Neural progenitor cell (in vitro differentiated cells): Measurements from ENCODE around the gene CCDC63. TPM values are rescaled to one million over a fixed set of nuclear protein-coding genes. Genes with fewer than 3 reads are reported as not detected.
A peak's percentile ranks its signal among the peaks of the same experiment; 100 is the strongest.

Experiments
- DNase-seq: peaks from one replicate; pipeline ENCODE4 v3.0.0-alpha.2; 2016; ENCODE audit warnings: low spot score
- H2AFZ ChIP-seq: fragments of 200-600 bp; sonication (generic); replicated peaks from 2 replicates; pipeline ENCODE4 v1.6.1; 2016; ENCODE audit warnings: antibody characterized with exemption
- H3F3A ChIP-seq: fragments of 200-600 bp; sonication (generic); 2 replicates; pipeline ENCODE4 v1.6.1; 2016; ENCODE audit warnings: antibody characterized with exemption, low read depth
- H3K27ac ChIP-seq: fragments of 200-600 bp; sonication (generic); 2 replicates; pipeline ENCODE4 v1.5.1; 2016; ENCODE audit warnings: mild to moderate bottlenecking
- H3K27me3 ChIP-seq: fragments of 200-600 bp; sonication (generic); 2 replicates; pipeline ENCODE4 v1.6.1; 2016; ENCODE audit warnings: mild to moderate bottlenecking, moderate library complexity
- H3K36me3 ChIP-seq: fragments of 200-600 bp; sonication (generic); 2 replicates; pipeline ENCODE4 v1.5.1; 2016
- H3K4me1 ChIP-seq: fragments of 200-600 bp; sonication (generic); 2 replicates; pipeline ENCODE4 v1.6.1; 2016; ENCODE audit warnings: mixed run types
- H3K4me2 ChIP-seq: fragments of 200-600 bp; sonication (generic); 2 replicates; pipeline ENCODE4 v1.6.1; 2016
- H3K4me3 ChIP-seq: fragments of 200-600 bp; sonication (generic); 2 replicates; pipeline ENCODE4 v1.5.1; 2016
- H3K79me2 ChIP-seq: fragments of 200-600 bp; sonication (generic); 2 replicates; pipeline ENCODE4 v1.6.1; 2016; ENCODE audit warnings: low read depth
- H3K9ac ChIP-seq: fragments of 200-600 bp; sonication (generic); 2 replicates; pipeline ENCODE4 v1.6.1; 2016
- H3K9me3 ChIP-seq: fragments of 200-600 bp; sonication (generic); 2 replicates; pipeline ENCODE4 v1.5.1; 2016; ENCODE audit warnings: low read depth
- H4K20me1 ChIP-seq: fragments of 200-600 bp; sonication (generic); 2 replicates; pipeline ENCODE4 v1.6.1; 2016; ENCODE audit warnings: low read depth
- H3K27ac Mint-ChIP-seq: 3 replicates; pipeline ENCODE4 v1.8.0; 2021; ENCODE audit warnings: mixed read lengths
- H3K27me3 Mint-ChIP-seq: 2 replicates; pipeline ENCODE4 v1.8.0; 2022; ENCODE audit warnings: low read depth, mild to moderate bottlenecking, inconsistent platforms, moderate library complexity, mixed read lengths; ENCODE audit not compliant: insufficient read depth
- H3K36me3 Mint-ChIP-seq: 3 replicates; pipeline ENCODE4 v1.8.0; 2021; ENCODE audit warnings: mixed read lengths
- H3K4me1 Mint-ChIP-seq: 3 replicates; pipeline ENCODE4 v1.8.0; 2021; ENCODE audit warnings: mixed read lengths
- H3K4me3 Mint-ChIP-seq: 3 replicates; pipeline ENCODE4 v1.8.0; 2021; ENCODE audit warnings: mild to moderate bottlenecking, moderate library complexity, mixed read lengths
- H3K9me3 Mint-ChIP-seq: 3 replicates; pipeline ENCODE4 v1.8.0; 2020; ENCODE audit warnings: mixed read lengths
- CTCF ChIP-seq: fragments of 200-600 bp; sonication (generic); IDR thresholded peaks from 2 replicates; pipeline ENCODE4 v1.5.1; 2017; ENCODE audit warnings: antibody characterized with exemption, mild to moderate bottlenecking
- EZH2 ChIP-seq: fragments of 200-600 bp; sonication (generic); IDR thresholded peaks from 2 replicates; pipeline ENCODE4 v1.6.1; 2017; ENCODE audit warnings: antibody characterized with exemption, mild to moderate bottlenecking, moderate library complexity
- EZH2phosphoT487 ChIP-seq: fragments of 200-600 bp; sonication (generic); IDR thresholded peaks from 2 replicates; pipeline ENCODE4 v1.6.1; 2017; ENCODE audit warnings: antibody characterized with exemption
- total RNA-seq: library from RNA; depleted of rRNA; stranded (reverse); fragments of >200 nt; gene quantifications from 2 replicates; pipeline ENCODE4 v1.2.3, GENCODE V29; 2015; ENCODE audit warnings: low replicate concordance

The CCDC63 gene
- total RNA-seq, 1 donor from 2014 or later, result 0.24 TPM

DNA sequence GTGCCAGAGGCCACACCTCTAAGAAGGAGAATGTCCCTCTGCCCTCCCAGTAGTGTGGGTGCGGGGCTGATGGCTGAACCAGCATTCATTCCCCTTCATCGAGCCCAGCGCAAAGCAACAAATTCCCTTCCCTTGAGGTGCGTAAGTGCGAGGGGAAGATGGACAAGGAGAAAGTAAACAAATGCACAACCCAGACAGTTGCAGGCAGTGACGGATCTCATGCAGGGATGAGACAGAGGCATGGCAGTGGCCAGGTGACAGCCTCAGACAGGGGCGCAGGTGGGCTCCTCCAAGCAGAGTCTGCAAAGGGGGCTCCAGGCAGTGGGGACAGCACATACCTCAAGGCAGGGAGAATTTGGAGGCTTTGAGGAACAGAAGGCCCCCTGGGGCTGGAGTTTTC, 75.9 kb downstream of the CCDC63 start:
- no peak overlapping the region for H3K27ac Mint-ChIP-seq
- peak overlapping the region; percentile 47 for H2AFZ ChIP-seq
- H3K4me1 Mint-ChIP-seq, result peaks cover 24% of the 10 kb centered on the region

GRCh38 chr12:110923192-110923591, 76.4 kb downstream of the CCDC63 start:
- Histone ChIP-seq H3K4me2 (peak overlapping the region; percentile 41), H3K9me3 (no peaks in the 10 kb centered on the region), H4K20me1 (no peaks in the 10 kb centered on the region), H3K4me3 (no peak overlapping the region), H3K79me2 (no peaks in the 10 kb centered on the region), H2AFZ (no peak overlapping the region), H3K27ac (no peak overlapping the region), H3K9ac (no peak overlapping the region), H3K36me3 (no peaks in the 10 kb centered on the region), H3K27me3 (no peaks in the 10 kb centered on the region), H3F3A (no peaks in the 10 kb centered on the region), H3K4me1 (peaks cover 16% of the 10 kb centered on the region)
- H3K27ac Mint-ChIP-seq, result no peak overlapping the region
- no peaks in the 10 kb centered on the region for H3K9me3 Mint-ChIP-seq
- H3K4me3 Mint-ChIP-seq, result no peak overlapping the region
- DNase-seq, result no peak
- H3K4me1 Mint-ChIP-seq, result peaks cover 18% of the 10 kb centered on the region
- TF ChIP-seq EZH2phosphoT487 (no peak), EZH2 (no peak), CTCF (no peak)
- no peaks in the 10 kb centered on the region for H3K36me3 Mint-ChIP-seq
- H3K27me3 Mint-ChIP-seq, result peaks cover 7% of the 10 kb centered on the region

More for the DNA sequence above, 75.9 kb downstream of the CCDC63 start:
- TF ChIP-seq CTCF (no peak), EZH2 (no peak), EZH2phosphoT487 (no peak)
- Mint-ChIP-seq H3K27me3 (peaks cover 11% of the 10 kb centered on the region), H3K4me3 (no peak overlapping the region), H3K9me3 (no peaks in the 10 kb centered on the region), H3K36me3 (no peaks in the 10 kb centered on the region)
- no peaks in the 10 kb centered on the region for H3K79me2 ChIP-seq
- no peaks in the 10 kb centered on the region for H3F3A ChIP-seq
- H3K27ac ChIP-seq, result no peak overlapping the region
- no peak overlapping the region for H3K4me3 ChIP-seq
- DNase-seq, result peak; percentile 36
- H3K4me2 ChIP-seq, result peak overlapping the region; percentile 41
- no peaks in the 10 kb centered on the region for H3K27me3 ChIP-seq
- no peaks in the 10 kb centered on the region for H3K36me3 ChIP-seq
- H3K4me1 ChIP-seq, result peaks cover 16% of the 10 kb centered on the region
- H3K9ac ChIP-seq, result no peak overlapping the region
- no peaks in the 10 kb centered on the region for H4K20me1 ChIP-seq
- no peaks in the 10 kb centered on the region for H3K9me3 ChIP-seq

- Histone ChIP-seq H3K27ac (no peak overlapping the region), H4K20me1 (no peaks in the 10 kb centered on the region), H3K9me3 (no peaks in the 10 kb centered on the region), H3K9ac (no peak overlapping the region), H3F3A (no peaks in the 10 kb centered on the region), H3K27me3 (no peaks in the 10 kb centered on the region), H3K4me2 (no peak overlapping the region), H3K4me3 (no peak overlapping the region), H3K4me1 (peaks cover 21% of the 10 kb centered on the region), H3K36me3 (no peaks in the 10 kb centered on the region), H2AFZ (no peak overlapping the region), H3K79me2 (no peaks in the 10 kb centered on the region)
- no peaks in the 10 kb centered on the region for H3K9me3 Mint-ChIP-seq
- peaks cover 16% of the 10 kb centered on the region for H3K4me1 Mint-ChIP-seq
- H3K36me3 Mint-ChIP-seq, result no peaks in the 10 kb centered on the region
- no peak overlapping the region for H3K27ac Mint-ChIP-seq
- TF ChIP-seq CTCF, result no peak
- no peak for TF ChIP-seq EZH2
- TF ChIP-seq EZH2phosphoT487, result no peak
- DNase-seq, result no peak
- peaks cover 7% of the 10 kb centered on the region for H3K27me3 Mint-ChIP-seq
- H3K4me3 Mint-ChIP-seq, result no peak overlapping the region
Measured at GRCh38 chr12:110923692-110924334, 77.0 kb downstream of the CCDC63 start.
